Left ventricle myocardium superior (tissue), 1 donor: Measurements from ENCODE around the gene ELMO1. TPM values are rescaled to one million over a fixed set of nuclear protein-coding genes. Genes with fewer than 3 reads are reported as not detected.

Source experiments
- microRNA-seq: library from miRNA; unstranded; fragments of <30 nt; microRNA quantifications from one replicate; pipeline ENCODE4 v1.2.0, GENCODE V29; 2020; ENCODE audit warnings: borderline number of aligned reads
- total RNA-seq: library from RNA; stranded (reverse); fragmentation: NEBNext Ultra II Directional; extraction: Animal tissue kit (Norgen Biotek cat#: 25700); gene quantifications from one replicate; pipeline ENCODE4 v1.2.1, GENCODE V29; 2021
- donor health status: DM: no; HTN: yes; CAD: no; lungs with severe emphysema.

Gene ELMO1
- total RNA-seq, 1 donor from 2014 or later = 13.0 TPM

Small RNAs within 50 kb of the gene (microRNA-seq; reads per million reads assigned to microRNA genes)
- gene MIR1200 = not detected

Other genes with a start within 250 kb of the ELMO1 start
- gene GPR141, start 234.9 kb upstream of the ELMO1 start, total RNA-seq = 0.64 TPM